ENCODE measurements around the gene UPF2.

DNA sequence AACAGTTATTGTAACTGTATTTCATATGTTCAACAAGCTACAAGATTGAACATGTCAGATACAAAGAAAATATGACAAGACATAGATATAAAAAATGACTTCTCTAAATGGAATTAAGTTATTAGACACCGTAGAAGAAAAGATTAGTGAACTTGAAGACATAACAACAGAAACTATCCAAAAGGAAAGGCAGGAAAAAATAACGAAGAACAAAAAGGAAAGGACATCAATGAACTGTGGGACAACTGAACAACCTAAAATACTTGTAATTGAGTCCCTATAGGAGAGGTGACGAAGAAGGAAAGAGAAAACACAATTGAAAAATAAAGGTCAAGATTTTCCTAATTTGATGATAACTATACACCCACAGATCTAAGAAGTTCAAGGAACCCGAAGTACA lies 32.3 kb downstream of the UPF2 start:
- TF ChIP-seq RARB (CRISPR knock-in tag; IDR thresholded peaks at IDR 0.05) (no peak), ARNTL (CRISPR knock-in tag; IDR thresholded peaks at IDR 0.05; ENCODE audit: borderline replicate concordance, low read depth) (no peak), PPARA (CRISPR knock-in tag; IDR thresholded peaks at IDR 0.05; ENCODE audit: borderline replicate concordance) (no peak), ZFP3 (CRISPR knock-in tag; IDR thresholded peaks at IDR 0.05) (no peak), CSRNP3 (CRISPR knock-in tag; IDR thresholded peaks at IDR 0.05) (no peak), ZNF70 (CRISPR knock-in tag; IDR thresholded peaks at IDR 0.05) (no peak), OSR1 (CRISPR knock-in tag; IDR thresholded peaks at IDR 0.05) (no peak)
- TF ChIP-seq, protein P1, sequence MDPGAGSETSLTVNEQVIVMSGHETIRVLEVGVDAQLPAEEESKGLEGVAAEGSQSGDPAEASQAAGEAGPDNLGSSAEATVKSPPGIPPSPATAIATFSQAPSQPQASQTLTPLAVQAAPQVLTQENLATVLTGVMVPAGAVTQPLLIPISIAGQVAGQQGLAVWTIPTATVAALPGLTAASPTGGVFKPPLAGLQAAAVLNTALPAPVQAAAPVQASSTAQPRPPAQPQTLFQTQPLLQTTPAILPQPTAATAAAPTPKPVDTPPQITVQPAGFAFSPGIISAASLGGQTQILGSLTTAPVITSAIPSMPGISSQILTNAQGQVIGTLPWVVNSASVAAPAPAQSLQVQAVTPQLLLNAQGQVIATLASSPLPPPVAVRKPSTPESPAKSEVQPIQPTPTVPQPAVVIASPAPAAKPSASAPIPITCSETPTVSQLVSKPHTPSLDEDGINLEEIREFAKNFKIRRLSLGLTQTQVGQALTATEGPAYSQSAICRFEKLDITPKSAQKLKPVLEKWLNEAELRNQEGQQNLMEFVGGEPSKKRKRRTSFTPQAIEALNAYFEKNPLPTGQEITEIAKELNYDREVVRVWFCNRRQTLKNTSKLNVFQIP (CRISPR knock-in tag; IDR thresholded peaks at IDR 0.05; ENCODE audit: borderline replicate concordance, low read depth), result no peak
